NCI-H1105 (cell line): ENCODE measurements around the gene FAM107B.
"Not testable (repeated sequence)": the region's sequence is repeated elsewhere in the genome, so short reads cannot be mapped to it uniquely, and the experiment has no call there.

Source experiments
- DNase-seq: peaks from one replicate; lab custom pipeline; 2025; lab: John Stamatoyannopoulos, UW

FAM107B gene

DNA sequence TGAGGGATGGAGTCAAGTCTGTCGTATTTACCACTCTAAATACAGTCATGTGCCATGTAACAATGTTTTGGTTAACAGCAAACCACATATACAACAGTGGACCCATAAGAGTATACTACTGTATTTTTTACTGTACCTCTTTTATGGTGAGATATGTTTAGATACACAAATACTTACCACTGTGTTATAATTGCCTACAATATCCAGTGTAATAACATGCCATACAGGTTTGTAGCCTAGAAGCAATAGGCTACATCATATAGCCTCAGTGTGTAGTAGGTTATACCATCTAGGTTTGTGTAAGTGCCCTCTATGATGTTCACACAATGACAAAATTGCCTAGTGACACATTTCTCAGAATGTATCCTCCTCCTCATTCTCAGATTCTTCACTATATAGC is 110.4 kb downstream of the FAM107B start:
- DNase-seq, result no peak

DNA sequence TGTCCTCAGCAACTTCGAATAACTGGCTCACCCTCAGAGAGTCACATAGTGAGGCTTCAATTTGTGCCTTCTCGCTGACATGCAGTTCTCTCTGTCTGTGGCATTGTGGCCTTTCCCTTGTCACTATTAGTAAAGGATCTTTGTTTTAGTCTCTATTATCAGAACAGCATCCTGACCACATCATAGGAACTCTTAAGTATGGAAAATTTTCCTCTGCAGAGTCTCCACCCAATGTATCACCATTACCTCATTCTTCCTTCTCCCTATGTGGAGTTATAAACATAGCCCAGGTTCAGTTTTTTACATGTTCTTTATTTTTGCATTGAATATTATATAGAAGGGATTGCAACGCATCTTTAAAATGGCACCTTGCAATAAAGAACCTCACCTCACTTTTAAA is 112.9 kb downstream of the FAM107B start:
- no peak for DNase-seq

DNA sequence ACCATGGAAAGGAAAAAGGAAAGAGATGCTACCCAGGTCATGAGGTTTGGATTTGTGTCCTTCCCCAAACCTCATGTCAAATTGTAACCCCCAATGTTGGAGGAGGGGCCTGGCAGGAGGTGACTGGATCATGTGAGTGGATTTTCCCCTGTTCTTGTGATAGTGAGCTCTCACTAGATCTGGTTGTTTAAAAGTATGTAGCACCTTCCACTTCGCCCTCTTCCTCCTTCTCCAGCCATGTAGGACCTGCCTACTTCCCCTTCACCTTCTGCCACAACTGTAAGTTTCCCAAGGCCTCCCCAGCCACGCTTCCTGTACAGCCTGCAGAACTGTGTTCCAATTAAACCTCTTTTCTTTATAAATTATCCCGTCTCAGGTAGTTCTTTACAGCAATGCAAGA is 113.9 kb downstream of the FAM107B start:
- no peak for DNase-seq

DNA sequence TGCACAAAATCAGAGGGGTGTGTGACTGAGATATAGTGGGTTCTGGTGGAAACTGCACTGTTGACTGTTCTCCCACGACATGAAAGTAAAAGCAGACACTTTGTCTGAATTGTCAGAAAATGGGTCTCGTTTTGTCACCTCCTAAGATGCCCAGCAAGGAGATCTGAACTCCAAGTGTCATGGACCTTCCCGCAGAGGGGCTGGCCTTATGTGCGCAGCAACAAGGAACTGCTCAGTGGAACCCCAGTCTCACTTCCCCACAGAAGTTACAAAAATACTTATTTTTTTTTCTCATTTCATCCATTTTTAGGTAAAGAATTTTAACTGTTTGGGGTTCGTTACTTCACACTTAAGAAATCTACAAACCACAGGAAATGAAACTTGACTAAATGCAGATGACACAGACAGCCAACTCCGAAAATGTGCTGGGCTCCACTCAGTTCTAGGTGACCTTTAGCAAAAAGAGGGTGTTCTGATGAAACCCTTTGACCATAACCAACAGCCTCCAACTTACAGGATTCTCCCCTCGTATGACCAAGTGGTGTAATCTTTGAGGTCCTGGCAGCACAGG is 115.0 kb downstream of the FAM107B start:
- no peak for DNase-seq

DNA sequence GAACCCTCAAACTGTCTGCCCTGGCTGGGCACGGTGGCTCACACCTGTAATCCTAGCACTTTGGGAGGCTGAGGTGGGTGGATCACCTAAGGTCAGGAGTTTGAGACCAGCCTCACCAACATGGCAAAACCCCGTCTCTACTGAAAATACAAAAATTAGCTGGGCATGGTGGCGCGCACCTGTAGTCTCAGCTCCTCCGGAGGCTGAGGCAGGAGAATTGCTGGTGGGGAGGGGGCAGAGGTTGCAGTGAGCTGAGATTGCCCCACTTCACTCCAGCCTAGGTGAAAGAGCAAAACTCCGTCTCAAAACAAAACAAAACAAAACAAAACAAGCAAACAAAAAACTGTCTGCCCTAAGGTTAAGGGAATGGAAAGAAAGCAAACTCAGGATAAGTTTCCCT is 115.6 kb downstream of the FAM107B start:
- DNase-seq, result not testable (repeated sequence)

DNA sequence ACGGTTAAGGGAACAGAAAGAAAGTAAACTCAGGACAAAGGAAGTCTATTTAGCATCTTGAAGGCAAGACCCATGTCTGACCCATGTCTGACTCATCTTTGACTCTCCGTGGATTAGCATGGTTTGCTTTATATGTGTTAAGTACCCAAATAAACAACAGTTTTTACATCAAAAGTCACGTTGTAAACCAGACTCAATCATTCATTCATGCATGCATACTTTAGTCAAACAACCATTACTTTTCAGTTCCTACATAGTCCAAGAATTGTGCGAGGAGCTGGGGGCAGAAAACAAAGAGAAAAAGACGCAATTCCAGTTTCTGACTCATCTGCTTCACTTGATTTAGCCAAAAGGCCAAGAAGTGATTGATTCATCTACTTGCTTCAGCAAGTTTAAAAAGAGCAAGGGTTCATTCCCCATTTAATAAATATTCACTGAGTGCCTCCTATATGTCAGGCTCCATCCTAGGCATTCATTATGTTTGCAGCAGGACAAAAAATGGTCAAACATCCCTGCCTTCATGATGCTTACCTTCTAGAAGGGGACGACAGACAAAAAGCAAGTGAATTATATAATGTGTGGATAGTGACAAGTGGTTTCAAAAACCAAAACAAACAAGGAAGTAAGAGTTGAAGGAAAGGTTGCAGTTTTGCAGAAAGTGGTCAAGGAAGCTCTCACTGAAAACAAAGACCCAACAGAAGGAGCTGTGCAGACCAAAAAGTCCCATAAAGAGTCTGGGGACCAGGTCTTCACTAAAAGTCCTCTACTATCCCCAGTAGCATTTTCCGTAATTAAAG is 116.2 kb downstream of the FAM107B start:
- DNase-seq, result no peak

DNA sequence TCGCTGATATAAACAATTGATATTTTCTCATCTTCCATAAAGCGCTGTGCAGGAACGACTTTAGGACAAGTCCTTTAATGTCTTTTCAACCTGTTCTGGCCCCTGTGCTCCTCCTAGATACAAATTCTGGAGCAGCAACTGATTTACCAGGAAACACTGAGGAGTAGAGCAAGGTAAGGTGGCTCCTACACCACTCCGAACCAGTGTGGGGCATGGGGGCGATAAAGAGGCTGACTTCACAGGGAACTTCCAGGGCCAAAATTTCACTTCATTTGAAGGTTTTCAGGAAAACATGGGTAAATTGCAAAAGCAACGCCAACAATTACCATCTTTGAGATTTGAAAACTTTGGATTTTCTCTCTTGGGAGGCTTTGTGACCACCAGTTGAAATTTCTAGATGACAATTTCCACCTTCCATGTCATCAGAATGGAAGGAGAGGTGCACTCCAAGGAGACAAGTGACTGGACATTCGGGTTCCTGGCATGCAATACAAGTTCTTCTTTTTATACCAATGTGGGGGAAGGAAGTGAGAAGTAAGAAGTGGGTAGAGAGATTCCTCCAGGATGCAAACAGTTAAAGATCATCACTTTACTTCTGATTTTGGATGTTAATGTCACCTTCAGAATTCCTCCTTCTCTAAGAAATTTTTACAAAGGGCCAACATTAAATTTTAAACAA is 118.5 kb downstream of the FAM107B start:
- no peak for DNase-seq

DNA sequence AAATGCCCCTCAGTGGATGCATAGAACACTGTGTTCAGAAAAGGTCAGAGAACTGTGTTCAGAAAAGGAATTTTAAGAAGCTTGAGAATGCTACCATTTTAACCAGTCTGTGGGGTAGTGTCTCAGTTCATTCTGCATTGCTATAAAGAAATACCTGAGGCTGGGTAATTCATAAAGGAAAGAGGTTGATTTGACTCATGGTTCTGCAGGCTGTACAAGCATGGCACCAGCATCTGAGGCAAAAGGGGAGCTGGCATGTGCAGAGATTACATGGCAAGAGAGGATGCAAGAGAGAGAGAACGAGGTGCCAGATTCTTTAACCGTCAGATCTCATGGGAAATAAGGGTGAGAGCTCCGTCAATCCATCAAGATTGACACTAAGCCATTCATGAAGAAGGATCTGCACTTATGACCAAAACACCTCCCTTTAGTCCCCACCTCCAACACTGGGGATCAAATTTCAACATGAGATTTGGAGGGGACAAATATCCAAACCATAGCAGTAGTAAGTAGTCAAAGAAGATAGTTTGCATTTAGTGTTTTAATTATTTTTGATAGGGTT is 119.8 kb downstream of the FAM107B start:
- DNase-seq, result no peak

DNA sequence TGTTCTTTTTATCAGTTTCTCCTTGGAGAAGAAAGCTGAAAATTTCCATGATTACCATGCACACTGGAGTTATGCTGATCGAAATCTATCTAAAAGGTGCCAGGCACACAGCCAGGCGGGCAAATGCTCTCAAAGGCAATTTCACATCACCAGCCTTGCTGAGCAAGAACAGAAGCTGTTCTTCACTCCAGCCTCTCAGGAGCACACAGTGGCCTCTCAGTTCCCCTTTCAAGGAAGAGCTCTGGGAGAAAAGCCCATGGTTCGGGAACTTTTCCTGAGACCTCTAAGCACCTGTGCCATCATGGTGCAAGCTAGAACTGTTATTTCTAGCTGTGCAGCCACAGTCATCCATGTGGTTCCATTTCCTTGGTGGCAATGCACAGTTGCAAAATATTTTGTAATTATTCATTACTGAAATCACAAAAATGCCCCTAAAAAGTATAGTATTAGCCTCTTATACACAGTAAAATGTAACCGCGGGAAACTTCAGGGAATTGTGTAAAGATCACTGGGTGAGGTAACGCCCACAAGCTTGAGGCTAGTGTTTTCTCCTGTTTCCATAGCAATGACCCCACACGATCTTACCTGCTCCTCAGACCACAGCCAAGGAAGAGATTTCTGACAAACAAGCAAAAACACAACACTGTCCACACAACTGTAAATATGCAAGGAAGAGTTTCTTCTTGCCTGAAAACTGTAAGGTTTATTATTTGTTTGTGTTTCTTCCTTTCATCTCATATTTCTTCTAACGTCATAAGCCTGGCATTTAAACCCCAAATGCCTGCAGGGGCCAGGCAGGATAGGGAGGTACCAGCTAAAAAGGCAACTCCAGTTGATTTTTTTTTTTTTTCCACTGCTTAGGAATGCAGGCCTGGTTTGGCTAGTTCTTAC is 121.2 kb downstream of the FAM107B start:
- DNase-seq, result no peak

DNA sequence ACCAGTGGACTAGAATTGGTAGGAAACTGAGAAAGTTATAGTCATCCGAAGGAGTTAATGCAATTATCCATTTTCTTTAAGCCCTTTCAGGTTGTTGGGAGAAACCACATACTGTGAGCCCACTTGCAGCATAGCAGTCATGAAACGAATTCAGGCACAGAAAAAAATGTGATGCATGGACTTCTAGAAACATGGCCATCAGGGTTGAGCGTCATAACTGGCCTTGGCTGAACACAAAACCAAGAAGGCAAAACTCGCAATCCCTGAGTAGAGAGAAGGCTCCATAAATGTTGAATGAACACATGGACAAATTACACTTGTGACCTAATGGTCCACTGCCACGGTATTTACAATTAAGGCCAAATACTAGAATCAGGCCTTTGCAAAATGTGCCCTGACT is 121.9 kb downstream of the FAM107B start:
- DNase-seq, result no peak

DNA sequence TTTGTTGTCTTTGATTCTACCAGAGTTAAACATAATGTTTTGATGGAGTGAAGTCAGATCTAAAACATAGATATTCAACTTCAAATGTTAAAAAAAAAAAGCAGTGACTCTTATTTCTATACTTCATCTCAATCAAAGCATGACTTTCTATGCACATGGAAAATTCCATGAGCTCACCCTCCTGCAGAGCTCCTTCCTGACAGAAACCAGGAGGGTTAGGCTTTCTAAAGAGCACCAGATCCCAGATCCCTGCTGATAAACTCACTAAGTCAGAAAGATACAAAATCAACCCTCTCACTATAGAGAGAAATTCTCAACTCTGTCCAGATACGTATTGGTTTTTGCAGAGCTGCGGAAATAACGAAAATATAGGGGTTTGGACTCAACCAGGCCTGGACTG is 122.6 kb downstream of the FAM107B start:
- no peak for DNase-seq

DNA sequence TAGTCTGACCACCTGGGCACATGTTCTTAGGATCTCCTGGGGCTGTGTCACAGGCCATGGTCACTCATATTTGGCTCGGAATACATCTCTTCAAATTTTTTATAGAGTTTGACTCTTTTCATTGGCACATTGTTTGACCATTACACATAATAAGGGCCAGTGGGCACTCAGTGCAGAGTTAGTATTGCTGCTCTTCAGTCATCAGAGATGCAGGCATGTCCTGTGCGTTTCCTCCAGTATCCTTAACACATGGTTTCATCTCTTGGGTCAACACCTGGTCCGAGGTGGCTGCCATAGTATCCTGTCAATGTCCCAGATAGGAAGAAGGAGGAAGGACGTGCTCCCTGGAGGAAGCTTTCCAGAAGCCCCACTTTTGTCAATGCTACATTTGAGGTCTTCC is 125.0 kb downstream of the FAM107B start:
- DNase-seq, result no peak

DNA sequence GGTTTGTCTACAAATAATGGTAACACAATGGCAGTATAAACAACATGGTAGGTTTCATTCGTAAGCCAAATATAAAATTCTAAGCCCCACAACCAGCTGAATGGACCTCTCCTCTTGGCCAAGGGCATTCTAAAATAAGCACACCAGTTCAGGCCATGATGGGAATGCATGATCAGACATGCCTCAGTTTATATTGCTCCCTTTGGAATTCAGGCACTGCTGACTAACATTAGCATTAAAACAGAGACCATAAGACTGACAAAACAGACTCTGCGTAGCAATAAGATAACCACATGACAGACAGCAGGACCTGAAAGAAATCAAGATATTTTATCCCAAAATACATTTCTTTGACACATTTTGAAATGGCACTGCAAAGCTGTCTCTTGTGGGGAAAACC is 125.8 kb downstream of the FAM107B start:
- DNase-seq, result no peak

DNA sequence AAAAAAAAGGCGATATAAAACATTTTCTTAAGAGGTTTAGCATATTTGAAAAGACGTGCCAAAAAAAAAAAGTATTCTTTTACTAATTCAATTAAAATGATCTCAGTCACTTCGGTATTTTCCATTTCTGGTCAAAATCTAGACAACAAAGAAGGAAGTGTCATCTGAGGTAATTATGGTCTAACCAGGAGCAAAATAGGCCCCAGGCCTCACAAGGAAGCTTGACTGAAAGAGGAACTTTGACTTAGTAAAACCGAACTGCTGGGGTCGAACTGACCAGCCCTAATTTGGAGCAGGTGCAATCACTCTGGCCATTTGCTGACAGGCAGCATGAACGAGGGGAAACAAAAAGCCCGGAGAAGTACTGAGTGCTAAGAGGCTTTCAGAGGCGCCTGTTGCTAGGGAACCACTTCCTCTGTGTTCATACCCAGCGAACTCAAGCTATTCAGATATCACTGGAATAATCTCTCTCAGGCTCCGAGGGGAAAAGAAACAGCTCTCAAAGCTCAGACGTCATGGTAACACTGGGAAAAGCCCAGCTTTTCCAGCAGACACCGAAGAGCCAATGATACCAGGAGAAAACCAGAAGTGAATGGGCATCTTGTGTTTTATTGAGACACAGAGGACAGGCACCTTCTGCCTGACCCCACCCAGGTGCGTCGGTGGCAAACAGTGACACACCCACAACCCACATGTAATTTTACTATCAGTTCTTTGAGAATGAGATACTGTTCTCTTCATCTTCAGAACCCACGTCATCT is 126.5 kb downstream of the FAM107B start:
- peak; percentile 74 for DNase-seq

DNA sequence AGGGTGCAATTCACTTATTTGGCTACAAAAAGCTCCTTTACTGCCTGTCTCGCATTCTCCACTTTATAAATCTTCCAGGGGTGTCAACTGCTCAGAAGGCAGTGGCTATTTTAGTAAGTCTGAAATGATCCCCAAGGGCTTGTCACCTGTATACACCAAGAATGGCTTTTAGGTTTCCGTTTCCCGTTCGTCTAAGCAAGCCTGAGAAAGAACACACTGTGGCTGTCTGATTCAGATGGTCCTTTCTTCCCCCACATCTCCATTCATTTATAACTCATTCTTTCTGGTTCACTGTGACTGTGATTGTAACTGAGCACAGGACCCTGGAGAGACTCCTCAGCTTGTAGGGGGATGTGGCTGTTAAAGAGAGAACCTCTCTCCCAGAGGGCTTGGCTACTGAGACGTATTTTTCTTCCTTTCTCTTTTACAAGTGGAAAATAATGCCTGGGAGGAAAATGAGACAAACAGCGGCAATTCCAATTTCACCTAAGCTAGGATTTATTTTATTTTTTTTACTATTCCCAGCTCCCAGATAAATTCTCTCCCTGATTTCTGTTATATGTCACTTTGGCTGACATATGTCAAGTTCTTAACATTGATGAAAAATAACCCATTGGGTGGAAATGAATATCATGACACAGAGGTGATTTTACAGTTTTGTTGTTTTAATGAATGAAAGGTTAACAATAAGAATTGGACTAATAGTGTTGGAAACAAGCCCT is 129.3 kb downstream of the FAM107B start:
- no peak for DNase-seq

DNA sequence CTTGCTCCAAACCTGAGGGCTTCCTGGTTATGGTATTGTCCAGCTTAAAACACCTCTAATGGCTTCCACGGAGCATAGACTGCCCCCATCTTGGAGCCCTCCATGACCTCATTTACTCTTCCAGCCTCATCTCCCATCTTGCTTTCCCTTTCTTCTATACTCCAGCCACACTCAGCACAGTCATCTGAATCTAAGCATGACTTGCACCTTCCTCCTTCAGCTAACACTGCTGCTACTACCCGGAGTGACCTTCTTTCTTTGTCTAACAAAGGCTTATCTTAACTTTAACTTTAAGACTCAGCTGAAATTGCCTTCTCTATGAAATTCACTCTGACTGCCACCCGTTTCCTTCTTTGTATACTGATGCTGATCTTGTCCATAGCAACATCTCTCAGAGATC is 135.1 kb downstream of the FAM107B start:
- DNase-seq, result no peak

DNA sequence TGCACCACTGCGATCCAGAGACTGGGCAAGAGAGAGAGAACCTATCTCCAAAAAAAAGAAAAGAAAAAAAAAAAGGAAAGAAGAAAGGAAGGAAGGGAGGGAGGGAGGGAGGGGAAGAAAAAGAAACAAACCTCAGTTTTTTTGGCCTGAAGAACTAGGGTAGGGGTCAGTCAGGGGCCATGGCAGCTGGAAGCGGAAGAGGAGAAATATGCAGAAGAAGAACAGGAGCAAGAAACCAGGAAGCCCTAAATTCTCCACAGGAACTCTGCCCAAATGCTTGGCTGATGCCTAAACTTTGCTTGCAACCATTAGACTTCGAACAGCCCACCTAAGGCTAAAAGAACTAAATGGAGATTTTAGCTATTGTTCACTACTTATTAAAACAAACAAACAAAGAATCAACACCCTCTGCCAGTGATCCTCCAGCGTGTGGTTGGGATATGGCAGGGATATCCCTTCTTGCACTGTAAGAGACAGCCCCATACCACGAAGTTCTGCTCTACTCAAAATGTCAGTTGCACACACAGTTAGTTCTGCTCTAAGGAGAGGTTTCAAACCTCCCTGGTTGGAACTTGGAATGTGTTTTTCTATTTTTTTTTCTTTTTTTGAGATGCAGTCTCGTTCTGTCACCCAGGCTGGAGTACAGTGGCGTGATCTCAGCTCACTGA is 139.5 kb downstream of the FAM107B start:
- DNase-seq, result no peak

DNA sequence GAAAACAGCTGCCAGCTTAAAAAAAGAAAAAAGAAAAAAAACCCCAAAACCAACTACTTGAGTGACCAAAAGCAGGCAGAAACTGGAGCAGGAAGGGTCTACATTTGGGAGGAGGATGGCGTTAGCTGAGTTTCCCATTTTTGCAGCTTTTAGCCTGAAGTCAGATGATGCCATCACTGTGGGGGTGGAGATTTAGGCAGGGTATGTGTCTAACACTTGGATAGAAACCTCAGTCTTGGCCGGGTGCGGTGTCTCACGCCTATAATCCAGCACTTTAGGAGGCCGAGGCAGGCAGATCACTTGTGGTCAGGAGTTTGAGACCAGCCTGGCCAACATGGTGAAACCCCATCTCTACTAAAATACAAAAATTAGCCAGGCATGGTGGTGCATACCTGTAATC is 140.1 kb downstream of the FAM107B start:
- DNase-seq, result not testable (repeated sequence)

DNA sequence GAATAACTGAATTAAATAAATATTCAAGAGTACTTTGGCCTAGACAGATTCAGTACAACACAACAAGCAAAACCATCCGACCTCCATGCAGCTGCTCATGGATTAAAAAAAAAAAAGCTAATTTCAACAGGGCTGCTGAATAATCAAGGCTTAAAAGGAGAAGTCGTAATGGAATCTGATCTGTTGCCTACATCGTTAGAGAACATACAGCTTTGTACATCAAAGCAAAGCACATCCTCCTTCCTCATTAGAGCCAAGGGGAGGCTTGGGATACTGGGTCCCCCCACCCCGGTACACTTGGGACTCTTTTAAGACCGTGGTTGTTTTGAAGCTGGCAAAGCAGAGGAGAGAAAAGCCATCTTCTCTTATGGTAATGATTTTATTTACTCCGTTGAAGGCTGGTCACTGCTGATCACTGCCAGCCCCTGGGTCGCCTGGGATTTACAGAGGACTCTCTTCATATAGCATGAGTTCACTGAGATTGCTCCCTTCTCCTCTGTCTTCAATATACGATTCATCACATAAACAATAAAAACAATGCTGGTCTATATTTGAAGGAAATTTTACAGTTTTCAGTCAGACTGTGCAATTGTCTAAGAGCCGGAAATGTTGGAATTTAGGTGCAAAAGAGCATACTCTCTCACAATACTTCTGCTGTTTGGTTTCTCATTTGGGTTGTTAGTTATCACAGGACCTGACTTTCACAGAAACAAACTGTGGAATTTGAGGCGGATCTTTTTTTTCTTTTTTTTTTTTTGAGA is 148.8 kb downstream of the FAM107B start:
- no peak for DNase-seq
